Astrocyte (in vitro differentiated cells and primary cell): Measurements from ENCODE around the gene HIRIP3. TPM values are rescaled to one million over a fixed set of nuclear protein-coding genes. Genes with fewer than 3 reads are reported as not detected.

ENCODE experiments used
- DNase-seq: peaks from one replicate; pipeline ENCODE4 v3.0.0-alpha.2; 2010; ENCODE audit warnings: low read depth
- FAIRE-seq: peaks from 2 replicates; lab custom pipeline; 2011; peaks lifted over from hg19 to GRCh38; lab: Jason Lieb, UNC
- H2AFZ ChIP-seq: 2 replicates; pipeline ENCODE4 v1.6.0; 2012; ENCODE audit warnings: low read depth, low read length, inconsistent platforms
- H3K27ac ChIP-seq: 2 replicates; pipeline ENCODE4 v1.5.1; 2011; ENCODE audit warnings: low read depth, low read length, inconsistent platforms
- H3K27me3 ChIP-seq: 2 replicates; pipeline ENCODE4 v1.6.0; 2011; ENCODE audit warnings: low read length, inconsistent platforms; ENCODE audit not compliant: insufficient read depth
- H3K36me3 ChIP-seq: 2 replicates; pipeline ENCODE4 v1.5.1; 2011; ENCODE audit warnings: low read length, inconsistent platforms; ENCODE audit not compliant: insufficient read depth
- H3K4me1 ChIP-seq: 2 replicates; pipeline ENCODE4 v1.5.1; 2011; ENCODE audit warnings: low read length, inconsistent platforms; ENCODE audit not compliant: insufficient read depth
- H3K4me2 ChIP-seq: 2 replicates; pipeline ENCODE4 v1.6.0; 2012; ENCODE audit warnings: low read length, inconsistent platforms
- H3K4me3 ChIP-seq: 2 replicates; pipeline ENCODE4 v1.5.1; 2011; ENCODE audit warnings: low read depth, mild to moderate bottlenecking, low read length, inconsistent platforms; ENCODE audit not compliant: insufficient read depth
- H3K79me2 ChIP-seq: 2 replicates; pipeline ENCODE4 v1.6.0; 2012; ENCODE audit warnings: mild to moderate bottlenecking, low read length, inconsistent platforms; ENCODE audit not compliant: insufficient read depth
- H3K9ac ChIP-seq: 2 replicates; pipeline ENCODE4 v1.6.0; 2012; ENCODE audit warnings: mild to moderate bottlenecking, low read length, inconsistent platforms
- H3K9me3 ChIP-seq: 2 replicates; pipeline ENCODE4 v1.5.1; 2012; ENCODE audit warnings: low read depth, mild to moderate bottlenecking, low read length, inconsistent platforms; ENCODE audit not compliant: insufficient read depth
- H4K20me1 ChIP-seq: 2 replicates; pipeline ENCODE4 v1.6.0; 2012; ENCODE audit warnings: low read length, inconsistent platforms; ENCODE audit not compliant: insufficient read depth
- H3K27ac Mint-ChIP-seq: one replicate; pipeline ENCODE4 v1.8.0; 2021; ENCODE audit warnings: mild to moderate bottlenecking, mixed read lengths; ENCODE audit not compliant: unreplicated experiment
- H3K27me3 Mint-ChIP-seq: one replicate; pipeline ENCODE4 v1.8.0; 2021; ENCODE audit warnings: low read depth, mixed read lengths; ENCODE audit not compliant: unreplicated experiment
- H3K36me3 Mint-ChIP-seq: one replicate; pipeline ENCODE4 v1.8.0; 2021; ENCODE audit warnings: low read depth, mixed read lengths; ENCODE audit not compliant: unreplicated experiment
- H3K4me1 Mint-ChIP-seq: one replicate; pipeline ENCODE4 v1.8.0; 2021; ENCODE audit warnings: low read depth, mixed read lengths; ENCODE audit not compliant: unreplicated experiment
- H3K4me3 Mint-ChIP-seq: one replicate; pipeline ENCODE4 v1.8.0; 2021; ENCODE audit warnings: mild to moderate bottlenecking, moderate library complexity, mixed read lengths; ENCODE audit not compliant: unreplicated experiment
- H3K9me3 Mint-ChIP-seq: one replicate; pipeline ENCODE4 v1.8.0; 2021; ENCODE audit warnings: mild to moderate bottlenecking, mixed read lengths; ENCODE audit not compliant: unreplicated experiment
- EZH2 ChIP-seq: IDR thresholded peaks from 2 replicates; pipeline ENCODE4 v1.6.1; 2012; ENCODE audit warnings: mild to moderate bottlenecking, low read length, inconsistent platforms; ENCODE audit not compliant: insufficient read depth
- total RNA-seq: library from RNA; stranded (reverse); gene quantifications from 2 replicates; pipeline ENCODE4 v1.2.1, GENCODE V29; 2021
- TF ChIP-seq, protein P1 (sequence below): IDR thresholded peaks from 2 replicates; pipeline ENCODE4 v1.5.1; 2011; ENCODE audit warnings: low read depth, mild to moderate bottlenecking, inconsistent platforms, low read length, moderate library complexity; ENCODE audit not compliant: insufficient read depth

The HIRIP3 gene
- total RNA-seq, 1 donor from 2014 or later, result 4.3 TPM

DNA sequence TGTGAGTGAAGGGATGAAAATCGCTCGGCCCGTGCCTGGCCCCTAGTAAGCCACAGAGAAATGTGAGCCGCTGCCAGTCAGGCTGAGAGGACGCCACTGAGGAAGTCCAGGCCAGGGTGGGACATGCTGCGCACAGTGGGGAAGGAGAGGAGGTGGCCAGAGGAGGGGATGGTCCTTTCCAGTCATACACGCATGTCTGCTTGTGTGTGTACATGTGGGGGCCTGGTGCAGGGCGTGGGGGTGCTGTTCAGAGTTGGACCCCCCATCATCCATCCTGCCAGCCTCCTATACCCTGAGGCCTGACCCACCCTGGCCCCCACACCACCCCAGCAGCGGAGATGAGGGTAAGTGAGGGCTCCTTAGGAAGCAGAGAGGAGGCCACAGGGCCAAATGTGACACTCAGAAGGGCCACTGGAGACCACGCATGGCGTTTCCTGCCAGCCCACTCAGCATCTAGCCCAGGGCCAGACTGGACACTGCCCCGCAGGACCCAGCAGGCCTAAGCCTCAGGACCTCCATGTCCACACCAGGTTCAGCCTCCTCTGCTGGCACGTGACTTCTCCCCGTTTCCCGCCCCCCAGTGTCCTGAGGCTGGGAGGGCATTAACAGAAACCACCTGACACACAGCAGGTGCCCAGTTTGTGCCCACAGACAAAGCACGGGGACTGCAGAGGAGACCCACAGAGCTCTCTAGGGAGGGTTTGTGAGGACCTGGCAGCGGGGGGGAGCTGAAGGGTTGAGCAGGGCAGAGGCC, 8.4 kb upstream of the HIRIP3 start:
- no peak overlapping the region for H3K4me3 ChIP-seq
- no peaks in the 10 kb centered on the region for H3K4me1 ChIP-seq
- FAIRE-seq (no peak), DNase-seq (no peak)
- H3K4me1 Mint-ChIP-seq, result no peaks in the 10 kb centered on the region
- no peaks in the 10 kb centered on the region for H3K9me3 ChIP-seq
- H3K9ac ChIP-seq, result no peak overlapping the region
- peaks cover 2% of the 10 kb centered on the region for H3K79me2 ChIP-seq
- H3K4me3 Mint-ChIP-seq, result no peak overlapping the region
- no peak overlapping the region for H2AFZ ChIP-seq
- no peak overlapping the region for H3K27ac ChIP-seq
- no peak overlapping the region for H3K27ac Mint-ChIP-seq
- H3K4me2 ChIP-seq, result no peak overlapping the region
- no peaks in the 10 kb centered on the region for H3K27me3 ChIP-seq
- peaks cover 7% of the 10 kb centered on the region for H3K36me3 Mint-ChIP-seq
- H4K20me1 ChIP-seq, result peaks cover 23% of the 10 kb centered on the region
- H3K27me3 Mint-ChIP-seq, result peaks cover 8% of the 10 kb centered on the region
- H3K9me3 Mint-ChIP-seq, result no peaks in the 10 kb centered on the region
- no peak for TF ChIP-seq EZH2
- TF ChIP-seq, protein P1, sequence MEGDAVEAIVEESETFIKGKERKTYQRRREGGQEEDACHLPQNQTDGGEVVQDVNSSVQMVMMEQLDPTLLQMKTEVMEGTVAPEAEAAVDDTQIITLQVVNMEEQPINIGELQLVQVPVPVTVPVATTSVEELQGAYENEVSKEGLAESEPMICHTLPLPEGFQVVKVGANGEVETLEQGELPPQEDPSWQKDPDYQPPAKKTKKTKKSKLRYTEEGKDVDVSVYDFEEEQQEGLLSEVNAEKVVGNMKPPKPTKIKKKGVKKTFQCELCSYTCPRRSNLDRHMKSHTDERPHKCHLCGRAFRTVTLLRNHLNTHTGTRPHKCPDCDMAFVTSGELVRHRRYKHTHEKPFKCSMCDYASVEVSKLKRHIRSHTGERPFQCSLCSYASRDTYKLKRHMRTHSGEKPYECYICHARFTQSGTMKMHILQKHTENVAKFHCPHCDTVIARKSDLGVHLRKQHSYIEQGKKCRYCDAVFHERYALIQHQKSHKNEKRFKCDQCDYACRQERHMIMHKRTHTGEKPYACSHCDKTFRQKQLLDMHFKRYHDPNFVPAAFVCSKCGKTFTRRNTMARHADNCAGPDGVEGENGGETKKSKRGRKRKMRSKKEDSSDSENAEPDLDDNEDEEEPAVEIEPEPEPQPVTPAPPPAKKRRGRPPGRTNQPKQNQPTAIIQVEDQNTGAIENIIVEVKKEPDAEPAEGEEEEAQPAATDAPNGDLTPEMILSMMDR, result no peak
- no peaks in the 10 kb centered on the region for H3K36me3 ChIP-seq

DNA sequence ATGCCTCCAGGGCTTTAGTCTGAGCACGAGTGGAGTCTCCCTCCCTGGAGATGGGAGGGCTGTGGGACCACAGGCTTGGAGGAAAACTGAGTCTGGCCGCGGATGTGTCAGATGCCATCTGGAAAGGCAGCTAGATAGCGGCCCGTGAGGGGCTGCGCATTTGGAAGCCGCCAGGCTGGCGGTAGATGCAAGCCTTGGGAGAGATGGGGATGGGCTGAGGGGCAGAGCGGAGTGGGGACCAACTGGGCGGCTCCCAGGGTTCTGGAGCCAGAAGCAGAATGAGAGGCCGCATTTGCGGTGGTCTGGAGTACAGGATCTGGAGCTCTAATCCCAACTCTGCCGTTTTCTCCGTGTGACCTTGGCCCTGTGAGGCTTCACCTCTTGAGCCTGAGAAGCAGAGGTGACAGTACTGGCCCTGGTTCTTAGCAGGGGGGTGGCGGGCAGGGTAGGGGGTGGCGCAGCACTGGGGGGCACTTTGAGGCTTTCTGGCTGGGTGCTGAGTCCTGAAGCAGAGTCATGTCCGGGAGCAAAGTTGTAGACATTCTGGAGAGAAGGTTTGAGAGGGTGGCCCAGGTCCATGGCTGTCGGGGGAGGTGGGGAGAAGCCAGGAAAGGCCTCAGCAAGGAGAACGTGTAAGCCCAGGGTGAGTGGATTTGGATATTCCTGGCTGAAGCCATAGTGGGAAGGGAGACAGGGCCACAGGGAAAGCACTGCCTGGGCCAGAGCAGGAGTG, 7.4 kb upstream of the HIRIP3 start:
- no peaks in the 10 kb centered on the region for H3K9me3 Mint-ChIP-seq
- Histone ChIP-seq H3K27ac (no peak overlapping the region), H4K20me1 (peaks cover 23% of the 10 kb centered on the region), H3K27me3 (no peaks in the 10 kb centered on the region), H3K9me3 (no peaks in the 10 kb centered on the region), H2AFZ (no peak overlapping the region), H3K36me3 (peaks cover 4% of the 10 kb centered on the region), H3K4me3 (no peak overlapping the region), H3K9ac (no peak overlapping the region), H3K79me2 (peaks cover 4% of the 10 kb centered on the region), H3K4me1 (no peaks in the 10 kb centered on the region), H3K4me2 (no peak overlapping the region)
- FAIRE-seq (no peak), DNase-seq (no peak)
- no peak for TF ChIP-seq EZH2
- peaks cover 7% of the 10 kb centered on the region for H3K36me3 Mint-ChIP-seq
- H3K4me1 Mint-ChIP-seq, result no peaks in the 10 kb centered on the region
- peaks cover 2% of the 10 kb centered on the region for H3K27me3 Mint-ChIP-seq
- no peak overlapping the region for H3K27ac Mint-ChIP-seq
- H3K4me3 Mint-ChIP-seq, result peak overlapping the region; percentile 28

DNA sequence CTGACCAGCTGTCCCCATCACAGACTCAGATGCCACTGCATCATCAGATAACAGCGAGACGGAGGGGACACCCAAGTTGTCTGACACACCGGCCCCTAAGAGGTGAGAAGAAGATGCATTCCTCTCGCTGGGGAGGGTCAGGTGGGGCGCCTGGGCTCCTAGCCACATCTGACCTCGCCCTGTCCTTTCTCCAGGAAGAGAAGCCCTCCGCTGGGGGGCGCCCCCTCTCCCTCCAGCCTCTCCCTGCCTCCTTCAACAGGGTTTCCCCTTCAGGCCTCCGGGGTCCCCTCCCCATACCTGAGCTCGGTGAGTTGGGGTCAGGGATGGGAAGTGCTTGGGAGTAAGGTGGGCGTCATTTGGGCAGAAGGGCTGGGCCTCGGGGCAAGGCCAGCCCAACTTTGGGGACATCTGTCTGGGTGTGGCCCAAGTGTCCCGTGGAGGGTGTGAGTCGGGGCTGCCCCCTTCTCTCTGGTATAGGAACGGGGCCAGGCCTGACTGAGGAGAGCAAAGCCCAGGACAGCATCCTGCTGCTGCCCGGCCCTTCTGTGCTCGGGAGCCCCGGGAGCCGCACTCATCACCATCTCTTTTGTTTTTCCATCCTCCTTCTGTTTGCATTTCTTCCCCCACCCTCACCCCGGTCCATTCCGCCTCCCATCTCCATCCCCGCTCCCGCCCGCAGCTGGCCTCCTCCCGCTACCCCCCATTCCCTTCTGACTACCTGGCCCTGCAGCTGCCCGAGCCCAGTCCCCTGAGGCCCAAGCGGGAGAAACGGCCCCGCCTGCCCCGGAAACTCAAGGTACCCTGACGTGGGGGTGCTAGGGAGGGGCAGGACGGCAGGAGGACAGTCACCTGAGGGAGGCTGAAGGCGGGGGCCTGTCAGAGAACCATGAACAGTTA, 5.6 kb upstream of the HIRIP3 start:
- no peak for DNase-seq
- Histone ChIP-seq H3K9me3 (no peaks in the 10 kb centered on the region), H3K27me3 (no peaks in the 10 kb centered on the region), H4K20me1 (peaks cover 22% of the 10 kb centered on the region), H3K4me2 (no peak overlapping the region), H3K4me3 (no peak overlapping the region), H2AFZ (no peak overlapping the region), H3K4me1 (no peaks in the 10 kb centered on the region), H3K27ac (no peak overlapping the region), H3K36me3 (peaks cover 6% of the 10 kb centered on the region), H3K79me2 (peaks cover 18% of the 10 kb centered on the region), H3K9ac (no peak overlapping the region)
- no peak overlapping the region for H3K4me3 Mint-ChIP-seq
- peaks cover 4% of the 10 kb centered on the region for H3K4me1 Mint-ChIP-seq
- no peak for FAIRE-seq
- TF ChIP-seq EZH2, result no peak
- TF ChIP-seq, protein P1, result no peak
- no peaks in the 10 kb centered on the region for H3K27me3 Mint-ChIP-seq
- no peaks in the 10 kb centered on the region for H3K9me3 Mint-ChIP-seq
- H3K27ac Mint-ChIP-seq, result no peak overlapping the region
- H3K36me3 Mint-ChIP-seq, result peaks cover 5% of the 10 kb centered on the region
